ENCODE measurements around the gene TMCC1.
"Not testable (repeated sequence)": the region's sequence is repeated elsewhere in the genome, so short reads cannot be mapped to it uniquely, and the experiment has no call there.

TMCC1 gene

GRCh38 chr3:129641567-129642260 is 251.8 kb downstream of the TMCC1 start:
- not testable (repeated sequence) for H3K9ac ChIP-seq (ENCODE audit: low read length in 5 of 5); H3K36me3 ChIP-seq (ENCODE audit: control insufficient read depth in 5 of 5, insufficient read depth in 5 of 5, low read length in 5 of 5); H3K27ac ChIP-seq (ENCODE audit: low read depth, low read length); H3K4me1 ChIP-seq (ENCODE audit: control insufficient read depth in 5 of 5, insufficient read depth in 5 of 5, low read length in 5 of 5); H3K9me3 ChIP-seq (ENCODE audit: control insufficient read depth in 5 of 5, low read length in 5 of 5); H3K4me3 ChIP-seq (ENCODE audit: low read depth in 1 of 5, low read length in 5 of 5); H3K27me3 ChIP-seq (ENCODE audit: control insufficient read depth in 5 of 5, insufficient read depth in 4 of 5, low read length in 5 of 5)

DNA sequence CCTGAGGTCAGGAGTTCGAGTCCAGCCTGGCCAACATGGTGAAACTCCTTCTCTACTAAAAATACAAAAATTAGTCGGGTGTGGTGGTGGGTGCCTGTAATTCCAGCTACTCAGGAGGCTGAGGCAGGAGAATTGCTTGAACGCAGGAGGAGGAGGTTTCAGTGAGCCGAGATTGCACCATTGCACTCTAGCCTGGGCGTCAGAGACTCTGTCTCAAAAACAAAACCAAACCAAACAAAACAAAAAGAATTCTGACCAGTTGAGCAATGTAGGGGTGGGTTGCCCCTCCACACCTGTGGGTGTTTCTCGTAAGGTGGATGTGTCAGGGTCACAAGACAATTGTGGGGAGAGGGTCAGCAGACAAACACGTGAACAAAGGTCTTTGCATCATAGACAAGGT is 252.5 kb downstream of the TMCC1 start:
- H3K27ac ChIP-seq (ENCODE audit: low read depth, low read length); H3K4me1 ChIP-seq (ENCODE audit: control insufficient read depth in 5 of 5, insufficient read depth in 5 of 5, low read length in 5 of 5); H3K27me3 ChIP-seq (ENCODE audit: control insufficient read depth in 5 of 5, insufficient read depth in 4 of 5, low read length in 5 of 5); H3K9me3 ChIP-seq (ENCODE audit: control insufficient read depth in 5 of 5, low read length in 5 of 5); H3K9ac ChIP-seq (ENCODE audit: low read length in 5 of 5); H3K36me3 ChIP-seq (ENCODE audit: control insufficient read depth in 5 of 5, insufficient read depth in 5 of 5, low read length in 5 of 5); H3K4me3 ChIP-seq (ENCODE audit: low read depth in 1 of 5, low read length in 5 of 5): not testable (repeated sequence)

- H3K4me1 ChIP-seq (ENCODE audit: control insufficient read depth in 5 of 5, insufficient read depth in 5 of 5, low read length in 5 of 5) = no peaks in the 10 kb centered on the region
- no peak overlapping the region for H3K4me3 ChIP-seq (ENCODE audit: low read depth in 1 of 5, low read length in 5 of 5)
- peaks cover 0 to 6% (median 0%) of the 10 kb centered on the region in 5 donors for H3K9me3 ChIP-seq (ENCODE audit: control insufficient read depth in 5 of 5, low read length in 5 of 5)
- no peaks in the 10 kb centered on the region for H3K27me3 ChIP-seq (ENCODE audit: control insufficient read depth in 5 of 5, insufficient read depth in 4 of 5, low read length in 5 of 5)
- no peak overlapping the region for H3K9ac ChIP-seq (ENCODE audit: low read length in 5 of 5)
- H3K36me3 ChIP-seq (ENCODE audit: control insufficient read depth in 5 of 5, insufficient read depth in 5 of 5, low read length in 5 of 5) = no peaks in the 10 kb centered on the region
- no peak overlapping the region for H3K27ac ChIP-seq (ENCODE audit: low read depth, low read length)
Observed at GRCh38 chr3:129638481-129638880, 255.0 kb downstream of the TMCC1 start.

DNA sequence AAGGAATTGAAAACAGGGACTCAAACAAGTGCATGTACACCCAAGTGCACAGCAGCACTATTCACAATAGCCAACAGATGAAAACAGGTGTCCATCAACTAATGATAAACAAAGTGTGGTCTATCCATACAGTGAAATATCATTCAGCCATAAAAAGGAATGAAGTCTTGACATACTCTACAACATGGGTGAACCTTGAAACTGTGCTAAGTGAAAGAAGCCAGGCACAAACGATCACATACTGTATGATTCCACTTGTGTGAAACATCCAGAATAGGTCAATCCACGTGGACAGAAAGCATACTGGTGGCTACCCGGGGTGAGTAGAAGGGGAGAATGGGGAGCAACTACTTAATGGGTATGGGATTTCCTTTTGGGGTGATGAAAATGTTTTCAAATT is 257.4 kb downstream of the TMCC1 start:
- Histone ChIP-seq H3K9ac (ENCODE audit: low read length in 5 of 5) (no peak overlapping the region), H3K36me3 (ENCODE audit: control insufficient read depth in 5 of 5, insufficient read depth in 5 of 5, low read length in 5 of 5) (no peaks in the 10 kb centered on the region), H3K27me3 (ENCODE audit: control insufficient read depth in 5 of 5, insufficient read depth in 4 of 5, low read length in 5 of 5) (no peaks in the 10 kb centered on the region), H3K4me1 (ENCODE audit: control insufficient read depth in 5 of 5, insufficient read depth in 5 of 5, low read length in 5 of 5) (no peaks in the 10 kb centered on the region), H3K4me3 (ENCODE audit: low read depth in 1 of 5, low read length in 5 of 5) (no peak overlapping the region), H3K9me3 (ENCODE audit: control insufficient read depth in 5 of 5, low read length in 5 of 5) (peaks cover 0 to 6% (median 0%) of the 10 kb centered on the region in 5 donors), H3K27ac (ENCODE audit: low read depth, low read length) (no peak overlapping the region)

DNA sequence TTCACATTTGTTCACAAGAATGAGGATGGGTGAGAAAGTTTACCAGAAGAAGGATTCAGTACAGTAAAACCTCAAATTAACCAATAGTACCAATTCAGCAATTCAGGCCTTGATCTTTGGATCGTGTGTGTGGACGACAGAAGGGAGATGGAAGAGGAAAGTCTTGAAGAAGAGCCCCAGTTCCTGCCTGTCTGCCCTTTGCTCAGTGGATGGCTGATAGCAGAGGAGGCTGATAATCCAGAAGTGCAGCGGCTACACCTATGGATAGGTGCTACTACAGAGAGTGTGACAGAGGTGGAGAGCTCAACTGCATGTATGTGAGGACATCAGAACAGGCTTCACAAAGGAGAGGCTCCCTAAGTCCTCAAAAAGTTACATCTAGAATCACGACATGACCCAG is 257.9 kb downstream of the TMCC1 start:
- peaks cover 0 to 6% (median 0%) of the 10 kb centered on the region in 5 donors for H3K9me3 ChIP-seq (ENCODE audit: control insufficient read depth in 5 of 5, low read length in 5 of 5)
- no peak overlapping the region for H3K9ac ChIP-seq (ENCODE audit: low read length in 5 of 5)
- H3K4me3 ChIP-seq (ENCODE audit: low read depth in 1 of 5, low read length in 5 of 5) = no peak overlapping the region
- H3K36me3 ChIP-seq (ENCODE audit: control insufficient read depth in 5 of 5, insufficient read depth in 5 of 5, low read length in 5 of 5) = no peaks in the 10 kb centered on the region
- no peak overlapping the region for H3K27ac ChIP-seq (ENCODE audit: low read depth, low read length)
- no peaks in the 10 kb centered on the region for H3K4me1 ChIP-seq (ENCODE audit: control insufficient read depth in 5 of 5, insufficient read depth in 5 of 5, low read length in 5 of 5)
- no peaks in the 10 kb centered on the region for H3K27me3 ChIP-seq (ENCODE audit: control insufficient read depth in 5 of 5, insufficient read depth in 4 of 5, low read length in 5 of 5)

GRCh38 chr3:129633751-129634481 is 259.6 kb downstream of the TMCC1 start:
- no peak overlapping the region for H3K27ac ChIP-seq (ENCODE audit: low read depth, low read length)
- no peaks in the 10 kb centered on the region for H3K27me3 ChIP-seq (ENCODE audit: control insufficient read depth in 5 of 5, insufficient read depth in 4 of 5, low read length in 5 of 5)
- no peaks in the 10 kb centered on the region for H3K36me3 ChIP-seq (ENCODE audit: control insufficient read depth in 5 of 5, insufficient read depth in 5 of 5, low read length in 5 of 5)
- H3K4me3 ChIP-seq (ENCODE audit: low read depth in 1 of 5, low read length in 5 of 5) = no peak overlapping the region
- H3K4me1 ChIP-seq (ENCODE audit: control insufficient read depth in 5 of 5, insufficient read depth in 5 of 5, low read length in 5 of 5) = no peaks in the 10 kb centered on the region
- peaks cover 0 to 6% (median 0%) of the 10 kb centered on the region in 5 donors for H3K9me3 ChIP-seq (ENCODE audit: control insufficient read depth in 5 of 5, low read length in 5 of 5)
- no peak overlapping the region for H3K9ac ChIP-seq (ENCODE audit: low read length in 5 of 5)

DNA sequence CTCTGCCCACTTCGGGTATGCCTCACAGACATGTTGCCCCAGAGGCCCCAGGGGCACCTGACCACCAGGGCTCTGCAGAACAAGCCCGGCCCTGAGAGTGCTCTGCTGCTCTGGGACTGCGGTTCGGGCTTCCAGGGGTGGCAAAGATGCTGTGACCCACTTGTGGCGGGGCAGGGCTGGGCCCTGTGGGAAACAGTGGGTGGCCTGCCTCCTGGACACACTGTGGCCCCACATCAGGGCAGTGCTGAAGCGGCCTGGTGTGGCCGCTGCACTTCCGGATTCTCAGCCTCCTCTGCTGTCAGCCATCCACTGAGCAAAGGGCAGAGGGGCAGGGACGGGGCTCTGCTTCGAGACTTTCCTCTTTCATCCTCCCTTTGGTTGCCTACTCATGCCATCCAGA is 260.5 kb downstream of the TMCC1 start:
- Histone ChIP-seq H3K4me1 (ENCODE audit: control insufficient read depth in 5 of 5, insufficient read depth in 5 of 5, low read length in 5 of 5) (peaks cover 2 to 8% (median 4%) of the 10 kb centered on the region in 5 donors), H3K9me3 (ENCODE audit: control insufficient read depth in 5 of 5, low read length in 5 of 5) (peaks cover 0 to 6% (median 0%) of the 10 kb centered on the region in 5 donors), H3K4me3 (ENCODE audit: low read depth in 1 of 5, low read length in 5 of 5) (no peak overlapping the region), H3K27me3 (ENCODE audit: control insufficient read depth in 5 of 5, insufficient read depth in 4 of 5, low read length in 5 of 5) (no peaks in the 10 kb centered on the region), H3K36me3 (ENCODE audit: control insufficient read depth in 5 of 5, insufficient read depth in 5 of 5, low read length in 5 of 5) (no peaks in the 10 kb centered on the region), H3K27ac (ENCODE audit: low read depth, low read length) (no peak overlapping the region), H3K9ac (ENCODE audit: low read length in 5 of 5) (no peak overlapping the region)

GRCh38 chr3:129632556-129632955 is 261.0 kb downstream of the TMCC1 start:
- no peak overlapping the region for H3K9ac ChIP-seq (ENCODE audit: low read length in 5 of 5)
- H3K4me3 ChIP-seq (ENCODE audit: low read depth in 1 of 5, low read length in 5 of 5) = no peak overlapping the region
- peaks cover 4 to 12% (median 8%) of the 10 kb centered on the region in 5 donors for H3K4me1 ChIP-seq (ENCODE audit: control insufficient read depth in 5 of 5, insufficient read depth in 5 of 5, low read length in 5 of 5)
- H3K9me3 ChIP-seq (ENCODE audit: control insufficient read depth in 5 of 5, low read length in 5 of 5) = peaks cover 0 to 6% (median 0%) of the 10 kb centered on the region in 5 donors
- H3K27ac ChIP-seq (ENCODE audit: low read depth, low read length) = no peak overlapping the region
- no peaks in the 10 kb centered on the region for H3K36me3 ChIP-seq (ENCODE audit: control insufficient read depth in 5 of 5, insufficient read depth in 5 of 5, low read length in 5 of 5)
- no peaks in the 10 kb centered on the region for H3K27me3 ChIP-seq (ENCODE audit: control insufficient read depth in 5 of 5, insufficient read depth in 4 of 5, low read length in 5 of 5)

- no peaks in the 10 kb centered on the region for H3K27me3 ChIP-seq (ENCODE audit: control insufficient read depth in 5 of 5, insufficient read depth in 4 of 5, low read length in 5 of 5)
- H3K27ac ChIP-seq (ENCODE audit: low read depth, low read length) = no peak overlapping the region
- H3K9me3 ChIP-seq (ENCODE audit: control insufficient read depth in 5 of 5, low read length in 5 of 5) = peaks cover 0 to 6% (median 0%) of the 10 kb centered on the region in 5 donors
- H3K36me3 ChIP-seq (ENCODE audit: control insufficient read depth in 5 of 5, insufficient read depth in 5 of 5, low read length in 5 of 5) = no peaks in the 10 kb centered on the region
- no peak overlapping the region for H3K4me3 ChIP-seq (ENCODE audit: low read depth in 1 of 5, low read length in 5 of 5)
- H3K4me1 ChIP-seq (ENCODE audit: control insufficient read depth in 5 of 5, insufficient read depth in 5 of 5, low read length in 5 of 5) = peaks cover 4 to 17% (median 13%) of the 10 kb centered on the region in 5 donors
- H3K9ac ChIP-seq (ENCODE audit: low read length in 5 of 5) = no peak overlapping the region
Observed at GRCh38 chr3:129632056-129632455, 261.5 kb downstream of the TMCC1 start.

- H3K36me3 ChIP-seq (ENCODE audit: control insufficient read depth in 5 of 5, insufficient read depth in 5 of 5, low read length in 5 of 5) = no peaks in the 10 kb centered on the region
- H3K9ac ChIP-seq (ENCODE audit: low read length in 5 of 5) = no peak overlapping the region
- no peaks in the 10 kb centered on the region for H3K9me3 ChIP-seq (ENCODE audit: control insufficient read depth in 5 of 5, low read length in 5 of 5)
- no peak overlapping the region for H3K27ac ChIP-seq (ENCODE audit: low read depth, low read length)
- no peak overlapping the region for H3K4me3 ChIP-seq (ENCODE audit: low read depth in 1 of 5, low read length in 5 of 5)
- no peaks in the 10 kb centered on the region for H3K27me3 ChIP-seq (ENCODE audit: control insufficient read depth in 5 of 5, insufficient read depth in 4 of 5, low read length in 5 of 5)
- H3K4me1 ChIP-seq (ENCODE audit: control insufficient read depth in 5 of 5, insufficient read depth in 5 of 5, low read length in 5 of 5) = peaks cover 20 to 43% (median 39%) of the 10 kb centered on the region in 5 donors
Observed at GRCh38 chr3:129629011-129629410, 264.5 kb downstream of the TMCC1 start.

Measured in subcutaneous abdominal adipose tissue (tissue), 5 donors.